Left renal cortex interstitium (tissue), 4 donors: ENCODE measurements around the gene ZCCHC10. TPM values are rescaled to one million over a fixed set of nuclear protein-coding genes. Genes with fewer than 3 reads are reported as not detected.
"Not testable (repeated sequence)": the region's sequence is repeated elsewhere in the genome, so short reads cannot be mapped to it uniquely, and the experiment has no call there.

ENCODE experiments used
- DNase-seq, 4 donors: peaks; one replicate each; pipeline ENCODE4 v3.0.0-alpha.2; 2013; ENCODE audit warnings: low read depth in 4 of 4, low spot score in 2 of 4, missing footprints in 1 of 4
- polyA plus RNA-seq, 4 donors: library from polyadenylated mRNA; unstranded; fragments of 120-200 nt; gene quantifications; one replicate each; pipeline ENCODE4 v1.2.1, GENCODE V29; 2013; ENCODE audit not compliant: insufficient read length in 4 of 4

Gene ZCCHC10
- polyA plus RNA-seq, 4 donors, result 29.8 to 35.7 (median 31.1) TPM

DNA sequence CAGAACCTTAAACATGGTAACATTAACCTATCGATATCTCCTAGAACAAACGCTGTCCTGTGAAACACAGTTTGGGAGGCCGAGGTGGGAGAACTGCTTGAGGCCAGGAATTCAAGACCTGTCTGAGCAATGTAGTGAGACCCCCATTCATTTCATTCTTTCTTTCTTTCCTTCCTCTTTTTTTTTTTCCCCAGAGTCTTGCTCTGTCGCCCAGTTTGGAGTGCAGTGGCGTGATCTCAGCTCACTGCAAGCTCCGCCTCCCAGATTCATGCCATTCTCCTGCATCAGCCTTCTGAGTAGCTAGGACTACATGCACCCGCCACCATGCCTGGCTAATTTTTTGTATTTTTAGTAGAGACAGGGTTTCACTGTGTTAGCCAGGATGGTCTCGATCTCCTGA is 20.2 kb upstream of the ZCCHC10 start:
- DNase-seq, result not testable (repeated sequence)

DNA sequence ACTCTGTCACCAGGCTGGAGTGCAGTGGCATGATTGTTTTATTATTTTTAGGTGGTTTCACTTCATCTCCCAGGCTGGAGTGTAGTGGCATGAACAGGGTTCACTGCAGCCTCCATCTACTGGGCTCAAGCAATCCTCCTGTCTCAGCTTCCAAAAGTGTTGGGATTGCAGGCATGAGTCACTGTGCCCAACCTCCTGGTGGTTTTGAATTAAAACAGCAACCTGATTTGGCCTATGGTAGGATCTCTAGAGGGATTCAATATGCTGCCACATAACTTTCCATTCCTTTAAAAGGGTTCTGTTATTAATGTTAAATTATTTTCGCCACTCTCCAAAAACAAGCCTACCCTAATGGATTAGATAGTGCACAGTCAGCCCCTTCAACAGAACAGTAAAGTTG is 15.6 kb upstream of the ZCCHC10 start:
- no peak for DNase-seq

DNA sequence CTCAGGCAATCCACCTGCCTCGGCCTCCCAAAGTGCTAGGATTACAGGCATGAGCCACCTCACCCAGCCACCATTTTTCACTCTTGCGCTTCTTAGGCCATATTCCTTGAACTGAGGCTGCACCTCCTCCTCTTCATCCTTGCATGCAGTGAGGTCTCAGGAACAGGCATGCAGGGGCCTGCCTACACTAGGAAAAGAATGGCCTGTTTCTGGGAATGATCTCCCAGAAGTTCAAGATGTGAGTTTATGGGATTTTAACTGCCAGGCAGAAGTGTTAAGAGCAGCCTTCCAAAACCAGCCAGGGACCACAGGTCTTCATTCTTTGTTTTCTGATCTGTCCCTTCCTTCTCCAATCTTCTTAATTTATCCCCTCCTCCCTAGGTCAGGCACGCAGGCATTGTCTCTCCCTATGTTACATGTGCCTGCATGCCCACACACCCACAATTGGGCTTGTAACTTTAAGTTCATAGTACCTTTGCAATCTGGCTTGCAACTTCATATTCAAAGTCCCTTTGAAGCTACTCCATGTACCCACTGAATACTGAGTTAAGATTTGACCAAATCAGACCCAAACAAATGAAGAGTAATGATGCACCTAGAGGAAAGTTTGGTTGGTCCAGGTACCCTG is 14.9 kb upstream of the ZCCHC10 start:
- no peak for DNase-seq

DNA sequence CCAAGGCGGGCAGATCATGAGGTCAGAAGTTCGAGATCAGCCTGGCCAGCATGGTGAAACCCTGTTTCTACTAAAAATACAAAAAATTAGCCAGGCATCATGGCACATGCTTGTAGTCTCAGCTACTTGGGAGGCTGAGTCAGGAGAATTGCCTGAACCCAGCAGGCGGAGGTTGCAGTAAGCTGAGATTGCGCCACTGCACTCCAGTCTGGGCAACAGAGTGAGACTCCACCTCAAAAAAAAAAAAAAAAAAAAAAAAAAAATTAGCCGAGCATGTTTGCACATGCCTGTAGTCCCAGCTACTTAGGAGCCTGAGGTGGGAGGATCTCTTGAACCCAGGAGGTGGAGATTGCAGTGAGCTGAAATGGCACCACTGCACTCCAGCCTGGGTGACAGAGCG is 10.3 kb upstream of the ZCCHC10 start:
- DNase-seq, result not testable (repeated sequence)

DNA sequence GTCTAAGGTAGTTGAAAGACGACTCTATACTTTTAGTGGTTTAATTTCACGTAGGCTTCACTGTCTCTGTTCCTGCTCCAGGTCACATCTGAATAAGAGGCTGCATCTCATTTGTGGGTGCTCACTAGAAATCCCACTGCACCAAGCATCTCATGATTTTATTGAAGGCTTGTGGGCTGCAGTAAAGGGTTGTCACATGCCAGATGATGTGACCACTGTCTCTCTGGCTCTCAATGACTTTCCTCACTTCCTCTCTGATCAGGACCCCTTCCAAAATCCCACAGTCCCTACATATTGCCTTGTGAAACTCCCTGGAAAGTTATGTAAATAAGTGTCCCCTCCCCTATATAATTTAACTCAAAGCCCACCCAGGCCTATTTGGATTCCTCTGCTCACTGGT is 8.9 kb upstream of the ZCCHC10 start:
- no peak for DNase-seq

DNA sequence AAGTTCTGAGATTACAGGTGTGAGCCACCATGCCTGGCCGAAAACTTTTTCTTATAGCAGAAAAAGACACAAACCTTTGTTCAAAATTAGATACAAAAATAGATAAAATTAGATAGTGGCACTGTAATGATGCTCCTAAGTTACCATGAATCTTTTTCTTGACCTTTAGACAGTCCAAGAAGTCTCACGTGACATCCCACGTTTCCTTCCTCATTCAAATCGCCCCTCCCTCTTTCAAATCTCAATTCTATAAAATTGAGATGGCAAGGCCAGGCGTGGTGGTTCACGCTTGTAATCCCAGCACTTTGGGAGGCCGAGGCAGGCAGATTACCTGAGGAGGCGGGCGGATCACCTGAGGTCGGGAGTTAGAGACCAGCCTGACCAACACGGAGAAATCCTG is 7.7 kb upstream of the ZCCHC10 start:
- no peak for DNase-seq

DNA sequence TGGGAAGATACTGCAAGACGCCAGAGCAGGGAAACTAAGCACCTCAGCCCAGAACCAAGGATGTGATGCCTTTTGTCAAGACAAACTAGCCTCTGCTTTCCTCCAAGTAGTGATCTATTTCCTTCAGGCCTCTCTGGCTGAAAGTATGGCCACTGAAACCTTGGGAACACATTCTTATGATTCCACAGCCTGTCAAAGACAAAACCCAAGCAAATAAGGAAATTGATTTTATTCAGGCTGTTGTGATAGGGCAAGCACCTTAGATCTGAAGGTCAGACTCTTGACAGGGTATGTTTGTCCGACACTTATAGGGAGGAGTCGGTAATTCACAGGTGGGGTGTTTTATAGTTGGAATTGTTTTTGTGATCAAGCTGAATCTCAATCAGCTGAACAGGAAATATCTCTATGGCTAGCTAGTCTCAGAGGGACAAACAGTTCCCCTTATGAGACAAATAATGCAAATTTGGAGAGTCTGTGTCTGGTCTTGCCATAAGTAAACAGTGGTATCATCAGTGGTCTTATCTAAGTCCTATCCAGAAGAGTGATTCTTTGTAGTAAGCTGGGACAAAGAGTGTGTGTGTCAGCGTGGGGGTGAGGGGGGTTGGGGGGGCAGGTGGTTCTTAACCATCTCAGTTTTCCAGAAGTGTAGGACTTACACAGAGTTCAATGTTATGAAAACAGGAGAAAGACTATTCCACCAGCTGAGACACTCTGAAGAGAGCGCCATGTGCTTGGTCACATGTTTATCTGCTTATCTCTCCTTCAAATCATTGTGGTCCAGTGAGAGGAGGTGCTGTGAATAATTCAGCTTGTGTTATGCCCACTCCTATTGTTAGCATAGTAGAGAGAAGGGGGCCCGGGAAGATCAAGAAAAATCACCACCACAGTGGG is 6.7 kb upstream of the ZCCHC10 start:
- no peak for DNase-seq

DNA sequence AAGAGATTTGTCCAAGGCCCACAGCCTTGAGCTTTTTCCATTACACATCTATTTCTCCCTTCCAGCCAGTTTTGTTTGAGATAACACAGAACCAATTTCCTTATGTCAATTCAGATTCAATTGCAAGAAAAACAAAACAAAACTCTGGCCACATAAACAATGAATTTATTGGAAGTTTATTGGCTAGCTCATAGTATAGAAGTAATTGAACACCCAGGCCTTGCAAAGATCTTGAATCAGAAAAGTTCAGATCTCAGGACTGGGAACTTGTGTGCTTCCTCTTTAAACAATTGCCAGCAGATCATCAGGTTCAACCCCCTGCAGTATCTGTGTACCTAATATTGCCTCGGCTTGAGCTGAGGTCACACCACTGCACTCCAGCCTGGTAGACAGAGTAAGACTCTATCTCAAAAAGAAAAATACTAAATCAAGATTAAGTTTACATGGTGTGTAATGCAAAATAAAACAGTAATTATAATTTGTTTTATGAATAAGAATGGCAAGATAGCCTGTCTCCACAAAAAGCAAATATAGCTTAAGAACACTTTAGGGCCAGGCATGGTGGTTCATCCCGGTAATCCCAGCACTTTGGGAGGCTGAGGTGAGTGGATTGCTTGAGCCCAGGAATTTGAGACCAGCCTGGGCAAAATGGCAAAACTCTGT is 4.1 kb upstream of the ZCCHC10 start:
- no peak for DNase-seq

DNA sequence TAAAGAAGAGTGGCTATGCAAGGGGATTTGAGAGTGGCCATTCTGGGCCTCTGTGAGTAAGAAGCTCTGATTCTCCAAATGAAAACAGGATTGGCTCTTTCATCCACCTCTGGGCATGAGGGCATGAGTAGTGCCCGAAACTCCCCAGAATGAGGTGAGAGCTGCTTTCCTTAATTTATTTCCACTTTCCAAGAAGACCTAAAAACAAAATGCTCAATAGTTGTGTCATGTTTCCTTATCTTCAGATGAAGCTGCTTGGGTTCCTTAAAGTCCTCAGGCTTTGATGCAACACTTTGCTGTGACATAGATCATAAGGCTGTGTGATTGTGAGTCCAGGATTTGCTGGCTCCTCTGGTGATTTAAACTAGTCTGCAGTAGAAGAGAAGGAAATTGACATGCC is 3.1 kb upstream of the ZCCHC10 start:
- DNase-seq, result no peak

DNA sequence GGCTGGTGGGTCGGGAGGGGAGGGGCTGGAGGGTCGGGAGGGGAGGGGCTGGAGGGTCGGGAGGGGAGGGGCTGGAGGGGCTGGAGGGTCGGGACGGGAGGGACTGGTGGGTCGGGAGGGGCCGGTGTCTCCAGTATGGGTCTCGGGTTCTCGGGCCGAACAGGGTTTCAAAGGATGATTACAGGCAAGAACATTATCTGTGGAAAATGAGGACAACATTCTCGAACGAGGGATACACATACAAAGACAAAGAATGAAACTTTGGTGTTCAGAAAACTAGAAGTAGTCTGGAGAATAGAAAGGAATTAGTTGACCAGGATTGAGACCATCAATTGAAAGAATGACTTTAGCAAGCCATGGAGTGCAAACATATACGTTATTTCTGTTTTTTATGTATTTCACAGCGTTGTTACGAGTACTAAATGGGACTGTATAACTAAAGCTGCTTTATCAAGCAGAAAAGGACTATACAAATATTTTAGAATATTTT is 360 bp upstream of the ZCCHC10 start:
- no peak for DNase-seq

DNA sequence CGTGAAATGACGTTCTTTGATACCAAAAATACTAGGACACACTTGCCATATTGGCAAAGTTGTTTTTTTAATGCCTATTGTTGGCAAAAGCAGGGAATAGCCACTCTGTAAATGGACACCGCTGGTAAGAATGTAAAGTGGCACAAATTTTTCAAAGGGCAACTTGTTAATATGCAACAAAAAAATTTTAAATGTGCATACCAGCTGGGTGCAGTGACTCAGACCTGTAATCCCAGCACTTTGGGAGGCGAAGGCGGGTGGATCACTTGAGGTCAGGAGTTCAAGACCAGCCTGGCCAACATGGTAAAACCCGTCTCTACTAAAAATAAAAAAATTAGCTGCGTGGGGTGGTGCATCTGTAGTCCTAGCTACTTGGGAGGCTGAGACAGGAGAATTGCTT is 6.9 kb downstream of the ZCCHC10 start:
- DNase-seq, result not testable (repeated sequence)

DNA sequence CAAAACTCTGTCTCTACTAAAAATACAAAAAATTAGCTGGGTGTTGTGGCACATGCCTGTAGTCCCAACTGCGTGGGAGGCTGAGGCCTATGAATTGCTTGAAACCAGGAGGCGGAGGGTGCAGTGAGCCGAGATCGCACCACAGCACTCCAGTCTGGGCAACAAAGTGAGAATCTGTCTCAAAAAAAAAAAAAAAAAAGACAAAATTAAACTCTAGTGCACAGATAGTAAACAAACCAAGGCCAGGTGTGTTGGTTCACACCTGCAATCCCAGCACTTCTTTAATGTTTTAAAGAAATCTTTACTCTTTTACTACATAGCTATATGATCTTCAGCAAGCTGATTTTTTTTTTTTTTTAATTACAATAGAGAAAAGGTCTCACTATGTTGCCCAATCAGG is 8.4 kb downstream of the ZCCHC10 start:
- DNase-seq, result no peak

DNA sequence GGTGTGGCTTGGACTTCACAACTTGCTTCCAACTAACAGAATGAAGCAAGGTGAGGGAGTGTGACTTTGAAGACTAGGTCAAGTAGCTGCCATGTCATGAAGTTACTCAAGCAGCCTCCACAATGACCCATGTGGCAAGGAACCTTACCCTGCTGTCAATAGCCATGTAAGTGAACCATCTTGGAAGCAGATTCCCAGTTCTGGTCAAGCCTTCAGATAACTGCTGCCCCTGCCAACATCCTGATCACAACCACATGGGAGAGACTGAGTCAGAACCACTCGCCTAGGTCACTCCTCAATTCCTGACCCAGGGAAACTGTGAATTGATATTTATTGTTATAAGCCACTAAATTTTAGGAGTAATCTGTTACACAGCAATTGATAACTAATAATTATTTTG is 10.9 kb downstream of the ZCCHC10 start:
- DNase-seq, result no peak

DNA sequence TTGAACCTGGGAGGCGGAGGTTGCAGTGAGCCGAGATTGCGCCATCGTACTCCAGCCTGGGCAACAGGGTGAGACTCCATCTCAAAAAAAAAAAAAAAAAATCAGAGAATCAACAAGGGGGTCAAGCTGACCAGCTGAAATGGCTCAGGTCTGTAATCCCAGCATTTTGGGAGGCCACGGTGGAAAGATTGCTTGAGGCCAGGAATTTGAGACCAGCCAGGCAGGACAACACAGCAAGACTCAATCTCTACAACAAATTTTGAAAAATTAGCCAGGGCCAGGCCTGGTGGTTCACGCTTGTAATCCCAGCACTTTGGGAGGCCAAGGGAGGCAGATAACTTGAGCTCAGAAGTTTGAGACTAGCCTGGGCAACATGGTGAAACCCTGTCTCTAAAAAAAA is 17.9 kb downstream of the ZCCHC10 start:
- DNase-seq, result not testable (repeated sequence)

DNA sequence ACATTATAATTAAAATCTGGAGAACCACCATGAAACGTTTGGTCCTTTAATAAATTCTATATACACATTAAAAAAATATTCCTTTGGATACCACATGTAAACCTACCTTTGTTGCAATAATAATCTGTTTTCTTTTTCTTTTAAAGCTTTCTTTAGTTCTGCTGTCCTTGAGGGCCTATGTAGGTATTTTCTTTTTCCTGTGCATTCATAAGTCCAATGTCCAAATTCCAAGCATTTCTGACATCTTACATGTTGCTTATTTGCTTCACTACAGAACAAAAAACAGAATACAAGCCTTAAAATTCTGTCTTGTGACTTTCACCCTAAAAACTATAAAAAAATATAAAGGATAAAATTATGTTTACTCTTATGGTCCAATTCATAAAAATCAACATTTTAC is 19.7 kb downstream of the ZCCHC10 start:
- DNase-seq, result no peak

DNA sequence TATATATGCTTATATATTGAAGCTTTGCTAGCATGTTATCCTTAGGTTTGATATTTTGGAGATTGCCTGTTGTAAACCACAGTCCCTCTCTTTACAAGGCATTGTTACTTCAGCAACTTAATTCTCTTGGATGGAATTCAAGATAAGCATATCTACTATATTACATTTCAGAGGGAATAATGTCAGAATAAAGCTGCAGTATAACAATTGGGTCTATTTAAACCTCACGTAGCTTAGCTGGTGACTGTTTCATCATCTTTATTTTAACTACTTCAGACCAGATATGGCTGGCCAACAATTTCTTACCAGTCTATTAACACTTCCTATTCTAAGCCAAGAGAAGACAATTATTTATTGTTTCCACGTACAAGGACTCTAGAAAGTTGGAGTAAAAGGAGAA is 27.1 kb downstream of the ZCCHC10 start:
- DNase-seq, result no peak

DNA sequence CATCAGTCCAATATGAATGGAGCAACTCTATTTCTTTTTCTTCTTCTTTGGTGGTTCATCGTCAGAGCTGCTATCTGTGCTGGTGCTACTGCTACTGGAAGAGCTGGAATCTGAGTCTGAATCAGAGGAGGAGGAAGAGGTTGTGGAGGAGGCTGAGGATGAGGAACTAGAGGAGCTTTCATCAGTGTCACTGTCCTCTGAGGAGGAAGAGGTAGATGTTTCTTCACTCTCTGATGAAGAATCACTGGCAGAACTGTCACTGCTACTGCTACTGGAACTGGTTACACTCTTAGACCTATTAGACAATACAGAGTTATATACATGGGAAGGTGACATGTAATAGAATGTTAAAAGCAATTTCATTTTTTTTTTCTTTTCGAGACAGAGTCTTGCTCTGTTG is 27.8 kb downstream of the ZCCHC10 start:
- DNase-seq, result no peak

DNA sequence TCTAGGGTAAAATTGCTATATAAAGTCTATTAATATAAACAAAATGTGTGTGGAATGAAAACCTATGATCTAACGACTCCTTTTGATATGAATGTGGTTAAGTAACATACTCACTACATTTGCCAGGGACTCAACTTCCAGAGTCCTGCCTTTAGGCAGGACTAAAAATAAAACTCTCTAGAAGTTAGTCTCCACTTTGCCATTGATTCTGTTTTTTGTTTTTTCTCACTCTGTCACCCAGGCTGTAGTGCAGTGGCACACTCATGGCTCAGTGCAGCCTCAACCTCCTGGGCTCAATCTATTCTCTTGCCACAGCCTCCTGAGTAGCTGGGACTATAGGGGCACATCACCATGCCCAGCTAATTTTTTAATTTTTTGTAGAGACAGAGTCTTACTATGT is 30.0 kb downstream of the ZCCHC10 start:
- no peak for DNase-seq

DNA sequence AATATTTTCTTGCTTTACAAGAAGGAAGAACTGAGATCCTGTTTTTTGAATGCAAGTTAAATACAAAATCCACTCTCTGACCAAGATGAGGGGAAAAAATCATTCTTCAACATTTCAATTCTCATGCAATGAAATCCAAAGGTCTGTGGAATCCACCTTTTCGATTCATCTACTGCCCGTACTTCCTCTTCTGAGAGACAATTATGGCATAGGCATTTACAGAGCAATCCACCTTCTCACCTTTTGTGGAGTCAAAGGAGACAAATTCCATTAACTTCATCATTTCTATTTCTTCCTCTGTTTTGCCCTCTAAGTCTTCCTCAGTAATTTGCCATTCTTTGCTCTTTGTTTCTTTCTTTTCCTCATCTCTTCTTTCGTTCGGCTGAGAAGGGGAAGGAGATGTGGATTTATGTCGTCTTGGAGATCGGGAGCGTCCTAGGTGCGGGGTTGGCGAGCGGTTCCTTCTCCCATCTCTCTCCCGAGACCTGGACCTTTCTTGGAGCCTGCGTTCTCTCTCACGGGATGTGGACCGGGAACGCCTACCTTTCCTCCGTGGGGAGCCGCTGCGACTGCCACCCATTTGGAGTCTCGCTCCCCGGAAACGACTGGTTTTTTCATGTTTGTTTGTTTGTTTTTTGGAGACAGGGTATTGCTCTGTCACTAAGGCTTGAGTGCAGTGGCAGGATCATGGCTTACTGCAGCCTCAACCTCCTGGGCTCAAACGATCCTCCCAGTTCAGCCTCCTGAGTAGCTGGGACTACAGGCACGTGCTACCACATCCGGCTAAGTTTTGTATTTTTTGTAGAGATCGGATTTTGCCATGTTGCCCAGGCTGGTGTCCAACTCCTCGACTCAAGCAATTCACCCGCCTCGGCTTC is 38.6 kb downstream of the ZCCHC10 start:
- DNase-seq, result no peak

DNA sequence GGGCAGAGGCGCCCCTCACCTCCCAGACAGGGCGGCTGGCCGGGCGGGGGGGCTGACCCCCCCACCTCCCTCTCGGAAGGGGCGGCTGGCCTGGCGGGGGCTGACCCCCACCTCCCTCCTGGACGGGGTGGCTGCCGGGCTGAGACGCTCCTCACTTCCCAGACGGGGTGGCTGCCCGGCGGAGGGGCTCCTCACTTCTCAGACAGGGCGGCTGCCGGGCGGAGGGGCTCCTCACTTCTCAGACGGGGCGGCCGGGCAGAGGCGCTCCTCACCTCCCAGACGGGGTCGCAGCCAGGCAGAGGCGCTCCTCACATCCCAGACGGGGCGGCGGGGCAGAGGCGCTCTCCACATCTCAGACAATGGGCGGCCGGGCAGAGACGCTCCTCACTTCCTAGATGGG is 43.4 kb downstream of the ZCCHC10 start:
- DNase-seq, result not testable (repeated sequence)

DNA sequence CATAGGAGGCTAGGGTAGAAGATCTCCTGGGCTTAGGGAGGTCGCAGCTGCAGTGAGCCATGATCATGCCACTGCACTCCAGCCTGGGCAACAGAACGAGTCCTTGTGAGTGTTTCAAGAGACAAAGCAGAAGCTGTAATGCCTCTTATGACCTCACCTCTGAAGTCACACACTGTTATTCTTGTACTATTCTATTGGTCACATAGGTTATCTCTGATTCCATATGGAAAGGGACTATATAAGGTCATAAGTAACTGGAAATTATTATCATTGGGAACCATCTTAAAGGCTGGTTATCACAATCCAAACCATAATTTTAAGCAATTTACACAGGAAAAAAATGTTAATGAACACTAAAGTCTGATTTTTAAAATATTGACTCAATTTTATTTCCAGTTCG is 45.1 kb downstream of the ZCCHC10 start:
- DNase-seq, result no peak
